Right lobe of liver (tissue), 6 donors: ENCODE results near the gene SEMA5B. TPM values are rescaled to one million over a fixed set of nuclear protein-coding genes. Genes with fewer than 3 reads are reported as not detected.
A peak's percentile ranks its signal among the peaks of the same experiment; 100 is the strongest.

Experiments used
- ATAC-seq, 4 donors: fragments of 200-7000 bp; cut with Tn5 transposase; one replicate each; pipeline ENCODE4 v1.9.1; 2020; ENCODE audit warnings: mild to moderate bottlenecking in 4 of 4, moderate library complexity in 4 of 4
- DNase-seq, 3 donors: peaks; one replicate each; pipeline ENCODE4 v3.0.0-alpha.2; 2020
- H3K27ac ChIP-seq, 3 donors: fragments of 200-600 bp; one replicate each; pipeline ENCODE4 v1.8.0; 2022
- H3K27me3 ChIP-seq, 2 donors: fragments of 200-600 bp; one replicate each; pipeline ENCODE4 v1.8.0; 2022
- H3K36me3 ChIP-seq, 4 donors: fragments of 200-600 bp; sonication (generic) in 1 of 4; one replicate each; pipeline versions ENCODE4 v1.5.1 to v1.8.0; 2017 to 2022; ENCODE audit warnings: control low read depth in 1 of 4
- H3K4me1 ChIP-seq, 4 donors: fragments of 200-600 bp; sonication (generic) in 1 of 4; one replicate each; pipeline versions ENCODE4 v1.5.1 to v1.8.0; 2017 to 2022; ENCODE audit warnings: control low read depth in 1 of 4
- H3K4me3 ChIP-seq, 3 donors: fragments of 200-600 bp; one replicate each; pipeline ENCODE4 v1.8.0; 2022
- H3K9me3 ChIP-seq, 4 donors: fragments of 200-600 bp; sonication (generic) in 1 of 4; one replicate each; pipeline versions ENCODE4 v1.5.1 to v1.8.0; 2017 to 2022; ENCODE audit warnings: control low read depth in 1 of 4
- CTCF ChIP-seq, 4 donors: fragments of 200-600 bp in 3 of 4; fragments of 450-650 bp in 1 of 4; IDR thresholded peaks; one replicate each; pipeline versions ENCODE4 v1.5.1 to v1.8.0; 2016 to 2022; ENCODE audit warnings: antibody characterized with exemption in 4 of 4, mild to moderate bottlenecking in 2 of 4
- POLR2A ChIP-seq: fragments of 450-650 bp; IDR thresholded peaks from one replicate; pipeline ENCODE4 v1.6.1; 2017; ENCODE audit warnings: antibody characterized with exemption, mild to moderate bottlenecking
- WGBS: methylation state at CpG from one replicate; pipeline ENCODE4 v1.1.6; 2018; ENCODE audit warnings: low coverage, low lambda C conversion rate; ENCODE audit not compliant: insufficient coverage; ENCODE audit errors: missing lambda C conversion rate; 5-methylcytosine and 5-hydroxymethylcytosine counted together
- intact Hi-C, 2 donors: fragments of 100-400 bp; cut with DNase I; formaldehyde crosslinking; loops; one replicate each; pipeline versions ENCODE4 v1.11.2 to v1.14.1; 2022
- total RNA-seq, 6 experiments: library from RNA; depleted of rRNA in 2 of 6; stranded (reverse); fragments of >200 nt in 2 of 6; fragmentation: NEBNext Ultra II Directional in 3 of 6; extraction: Animal tissue kit (Norgen Biotek cat#: 25700) in 3 of 6; gene quantifications; one replicate each; pipeline versions ENCODE4 v1.1.0 to v1.2.4, GENCODE V29; 2016 to 2023
- donor health status: DM: no; HTN: yes; CAD: no.
- donor health status: DM: no; HTN: no; CAD: no.
- donor health status: DM: no; HTN: no; CAD: no.
- donor health status: DM: no; HTN: yes; CAD: no.
- donor health status: DM: no; HTN: yes; CAD: no.

SEMA5B gene
- total RNA-seq, 6 experiments from 2014 or later: 0.12 to 0.65 (median 0.25) TPM

DNA sequence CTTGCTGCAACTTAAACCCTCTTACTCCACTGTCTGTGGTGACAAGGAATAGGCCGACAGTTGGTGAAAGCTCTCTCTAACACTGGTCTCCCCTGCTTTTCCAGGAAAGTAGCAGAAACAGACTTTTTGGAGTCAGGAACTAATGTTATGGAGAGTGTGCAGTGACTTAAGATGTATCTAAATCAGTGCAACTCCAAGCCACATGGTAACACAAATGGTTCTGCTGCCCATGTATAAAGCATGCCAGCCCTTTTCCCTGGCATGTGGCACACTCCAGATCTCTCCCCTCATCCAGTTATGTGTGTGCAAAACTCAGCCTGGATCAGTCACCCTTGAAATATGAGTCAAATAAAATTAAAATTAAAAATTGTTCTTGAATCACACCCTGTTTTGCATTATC, 55.4 kb downstream of the SEMA5B start:
- Histone ChIP-seq H3K4me3 (no peak overlapping the region), H3K27ac (no peak overlapping the region), H3K27me3 (no peaks in the 10 kb centered on the region), H3K4me1 (no peaks in the 10 kb centered on the region), H3K36me3 (no peaks in the 10 kb centered on the region), H3K9me3 (no peaks in the 10 kb centered on the region)
- ATAC-seq (no peak), DNase-seq (no peak)
- WGBS: 90% methylated on average over 1 of the region's 1 CpG
- intact Hi-C loops: no loop called here
- no peak for TF ChIP-seq POLR2A
- no peak for TF ChIP-seq CTCF (IDR thresholded peaks at IDR 0.05)

GRCh38 chr3:122969585-122970469, 57.7 kb downstream of the SEMA5B start:
- no peaks in the 10 kb centered on the region for H3K27me3 ChIP-seq
- H3K4me1 ChIP-seq: no peaks in the 10 kb centered on the region
- DNase-seq: no peak
- no peaks in the 10 kb centered on the region for H3K36me3 ChIP-seq
- no peak for TF ChIP-seq POLR2A
- TF ChIP-seq CTCF (IDR thresholded peaks at IDR 0.05): no peak
- no peaks in the 10 kb centered on the region for H3K9me3 ChIP-seq
- H3K4me3 ChIP-seq: no peak overlapping the region
- 34% methylated on average over 5 of the region's 10 CpGs for WGBS
- no peak for ATAC-seq
- intact Hi-C loops: no loop called here
- H3K27ac ChIP-seq: no peak overlapping the region

DNA sequence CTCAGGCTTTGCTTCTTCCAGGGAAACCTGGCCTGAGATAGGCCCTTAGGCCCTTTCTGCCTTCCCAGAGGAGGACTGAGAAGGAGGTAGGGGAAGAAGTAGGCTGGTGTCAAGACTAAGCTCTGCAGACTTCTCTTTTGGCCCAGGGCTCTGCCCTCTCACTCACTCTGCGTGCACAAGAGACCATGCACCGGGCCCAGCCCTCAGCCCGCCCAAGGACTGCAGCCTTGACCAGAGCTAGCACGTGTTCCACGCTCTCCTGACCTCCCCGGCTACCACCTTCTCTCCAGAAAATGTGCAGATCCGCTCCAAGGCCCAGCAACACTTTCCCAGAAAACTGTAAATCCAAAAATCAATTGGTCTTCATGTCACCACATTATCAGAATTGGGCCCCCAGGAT, 59.8 kb downstream of the SEMA5B start:
- Histone ChIP-seq H3K4me3 (no peak overlapping the region), H3K36me3 (no peaks in the 10 kb centered on the region), H3K9me3 (no peaks in the 10 kb centered on the region), H3K27me3 (no peaks in the 10 kb centered on the region), H3K27ac (no peak overlapping the region), H3K4me1 (no peaks in the 10 kb centered on the region)
- no peak for TF ChIP-seq POLR2A
- TF ChIP-seq CTCF (IDR thresholded peaks at IDR 0.05): no peak
- peak in 1 of 4 donors; percentile 14 for ATAC-seq
- WGBS: 91% methylated on average over 7 of the region's 7 CpGs
- DNase-seq: no peak
- intact Hi-C loops: no loop called here

GRCh38 chr3:122967356-122967755, 60.2 kb downstream of the SEMA5B start:
- Histone ChIP-seq H3K4me1 (no peaks in the 10 kb centered on the region), H3K27me3 (no peaks in the 10 kb centered on the region), H3K9me3 (no peaks in the 10 kb centered on the region), H3K36me3 (no peaks in the 10 kb centered on the region), H3K4me3 (no peak overlapping the region), H3K27ac (no peak overlapping the region)
- ATAC-seq (no peak), DNase-seq (no peak)
- no peak for TF ChIP-seq POLR2A
- TF ChIP-seq CTCF (IDR thresholded peaks at IDR 0.05): no peak
- intact Hi-C loops: no loop called here
- WGBS: 57% methylated on average over 3 of the region's 4 CpGs
